ENCODE results near the gene AGAP1. TPM values are rescaled to one million over a fixed set of nuclear protein-coding genes. Genes with fewer than 3 reads are reported as not detected.
"Not testable (repeated sequence)": the region's sequence is repeated elsewhere in the genome, so short reads cannot be mapped to it uniquely, and the experiment has no call there.

The AGAP1 gene
- total RNA-seq, 1 donor from 2014 or later = 33.4 TPM

DNA sequence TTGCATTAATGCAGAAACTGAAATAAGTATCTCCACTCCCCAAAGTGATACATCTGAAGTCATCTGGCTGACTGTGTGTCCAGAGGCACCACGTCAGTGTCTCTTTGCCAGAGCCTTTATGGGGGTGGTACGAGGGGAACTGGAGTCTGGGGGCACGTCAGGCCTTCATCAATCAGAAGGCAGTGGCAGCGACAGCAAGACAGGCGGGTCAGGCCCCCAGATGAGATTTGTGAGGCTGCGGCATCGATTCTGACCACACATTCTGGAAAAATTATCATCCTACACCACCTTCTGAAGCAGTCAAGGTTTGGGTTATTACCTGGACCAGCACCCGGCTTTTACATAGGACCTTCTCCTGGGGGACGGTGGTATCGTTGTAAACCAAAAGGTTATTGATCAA is 450.7 kb downstream of the AGAP1 start:
- DNase-seq = no peak
- no peaks in the 10 kb centered on the region for H3K4me1 ChIP-seq
- no peaks in the 10 kb centered on the region for H3K36me3 ChIP-seq
- TF ChIP-seq, protein P1, sequence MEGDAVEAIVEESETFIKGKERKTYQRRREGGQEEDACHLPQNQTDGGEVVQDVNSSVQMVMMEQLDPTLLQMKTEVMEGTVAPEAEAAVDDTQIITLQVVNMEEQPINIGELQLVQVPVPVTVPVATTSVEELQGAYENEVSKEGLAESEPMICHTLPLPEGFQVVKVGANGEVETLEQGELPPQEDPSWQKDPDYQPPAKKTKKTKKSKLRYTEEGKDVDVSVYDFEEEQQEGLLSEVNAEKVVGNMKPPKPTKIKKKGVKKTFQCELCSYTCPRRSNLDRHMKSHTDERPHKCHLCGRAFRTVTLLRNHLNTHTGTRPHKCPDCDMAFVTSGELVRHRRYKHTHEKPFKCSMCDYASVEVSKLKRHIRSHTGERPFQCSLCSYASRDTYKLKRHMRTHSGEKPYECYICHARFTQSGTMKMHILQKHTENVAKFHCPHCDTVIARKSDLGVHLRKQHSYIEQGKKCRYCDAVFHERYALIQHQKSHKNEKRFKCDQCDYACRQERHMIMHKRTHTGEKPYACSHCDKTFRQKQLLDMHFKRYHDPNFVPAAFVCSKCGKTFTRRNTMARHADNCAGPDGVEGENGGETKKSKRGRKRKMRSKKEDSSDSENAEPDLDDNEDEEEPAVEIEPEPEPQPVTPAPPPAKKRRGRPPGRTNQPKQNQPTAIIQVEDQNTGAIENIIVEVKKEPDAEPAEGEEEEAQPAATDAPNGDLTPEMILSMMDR (IDR thresholded peaks at IDR 0.05) = no peak
- no peak overlapping the region for H3K4me3 ChIP-seq
- intact Hi-C loops (cut with DNase I) = no loop called here
- no peaks in the 10 kb centered on the region for H3K9me3 ChIP-seq
- no peaks in the 10 kb centered on the region for H3K27me3 ChIP-seq
- H3K27ac ChIP-seq = no peak overlapping the region
- ATAC-seq = no peak

DNA sequence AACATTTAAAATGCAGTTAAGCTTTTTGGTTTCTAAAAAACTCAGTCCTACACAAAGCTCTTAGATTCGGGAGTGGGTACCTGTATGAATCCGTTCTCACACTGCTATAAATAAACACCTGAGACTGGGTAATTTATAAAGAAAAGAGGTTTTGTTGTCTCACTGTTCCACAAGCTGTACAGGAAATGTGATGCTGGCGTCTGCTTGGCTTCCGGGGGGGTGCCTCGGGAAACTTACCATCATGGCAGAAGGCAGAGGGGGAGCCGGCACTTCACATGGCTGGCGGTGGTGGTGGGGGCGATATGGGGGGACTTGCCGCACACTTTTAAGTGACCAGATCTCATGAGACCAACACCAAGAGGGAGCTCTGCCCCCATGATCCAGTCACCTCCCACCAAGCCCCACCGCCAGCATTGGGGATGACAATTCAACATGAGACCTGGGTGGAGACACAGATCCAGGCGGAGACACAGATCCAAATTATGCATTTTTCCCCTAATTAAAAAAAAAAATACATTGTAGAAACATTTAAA is 451.8 kb downstream of the AGAP1 start:
- no peak for ATAC-seq
- intact Hi-C loops (cut with DNase I) = no loop called here
- Histone ChIP-seq H3K27me3 (no peaks in the 10 kb centered on the region), H3K36me3 (no peaks in the 10 kb centered on the region), H3K4me3 (no peak overlapping the region), H3K27ac (no peak overlapping the region), H3K4me1 (no peaks in the 10 kb centered on the region), H3K9me3 (no peaks in the 10 kb centered on the region)
- TF ChIP-seq, protein P1 (IDR thresholded peaks at IDR 0.05) = no peak
- no peak for DNase-seq

DNA sequence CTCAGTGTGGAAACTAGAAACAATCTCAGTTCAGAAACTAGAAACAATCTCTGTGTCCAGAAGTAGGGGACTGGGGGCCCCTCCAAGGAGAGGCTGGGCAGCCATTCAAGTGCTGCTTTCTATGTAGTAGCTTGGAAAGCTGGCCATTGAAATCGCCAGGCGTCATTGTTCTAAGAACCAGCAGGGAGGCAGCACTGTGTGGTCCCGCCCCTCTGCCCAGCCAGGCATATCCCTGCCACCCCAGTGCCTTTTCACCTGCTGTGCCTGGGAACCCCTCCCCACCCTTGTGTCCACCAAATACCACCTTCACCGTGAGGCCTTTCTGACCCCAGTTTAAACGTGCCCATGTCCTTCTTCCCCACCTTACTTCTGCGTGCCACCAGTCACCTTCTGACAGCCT is 452.7 kb downstream of the AGAP1 start:
- no peak for ATAC-seq
- no peaks in the 10 kb centered on the region for H3K27me3 ChIP-seq
- intact Hi-C loops (cut with DNase I) = no loop called here
- no peaks in the 10 kb centered on the region for H3K36me3 ChIP-seq
- TF ChIP-seq, protein P1 (IDR thresholded peaks at IDR 0.05) = no peak
- no peak for DNase-seq
- H3K4me1 ChIP-seq = no peaks in the 10 kb centered on the region
- no peak overlapping the region for H3K4me3 ChIP-seq
- no peaks in the 10 kb centered on the region for H3K9me3 ChIP-seq
- H3K27ac ChIP-seq = no peak overlapping the region

DNA sequence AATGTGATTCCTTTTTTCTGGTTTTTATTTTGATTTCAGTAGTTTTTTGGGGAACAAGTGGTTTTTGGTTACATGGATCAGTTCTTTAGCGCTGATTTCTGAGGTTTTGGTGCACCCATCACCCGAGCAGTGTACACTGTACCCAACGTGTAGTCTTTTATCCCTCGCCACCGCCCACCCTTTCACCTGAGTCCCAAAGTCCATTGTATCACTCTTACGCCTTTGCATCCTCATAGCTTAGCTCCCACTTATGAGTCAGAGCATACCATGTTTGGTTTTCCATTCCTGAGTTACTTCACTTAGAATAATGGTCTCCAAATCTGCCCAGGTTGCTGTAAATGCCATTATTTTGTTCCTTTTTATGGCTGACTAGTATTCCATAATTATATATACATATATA is 453.2 kb downstream of the AGAP1 start:
- H3K27me3 ChIP-seq; H3K27ac ChIP-seq; H3K36me3 ChIP-seq; DNase-seq; H3K4me3 ChIP-seq; H3K9me3 ChIP-seq; H3K4me1 ChIP-seq; intact Hi-C loops (cut with DNase I); ATAC-seq: not testable (repeated sequence)

DNA sequence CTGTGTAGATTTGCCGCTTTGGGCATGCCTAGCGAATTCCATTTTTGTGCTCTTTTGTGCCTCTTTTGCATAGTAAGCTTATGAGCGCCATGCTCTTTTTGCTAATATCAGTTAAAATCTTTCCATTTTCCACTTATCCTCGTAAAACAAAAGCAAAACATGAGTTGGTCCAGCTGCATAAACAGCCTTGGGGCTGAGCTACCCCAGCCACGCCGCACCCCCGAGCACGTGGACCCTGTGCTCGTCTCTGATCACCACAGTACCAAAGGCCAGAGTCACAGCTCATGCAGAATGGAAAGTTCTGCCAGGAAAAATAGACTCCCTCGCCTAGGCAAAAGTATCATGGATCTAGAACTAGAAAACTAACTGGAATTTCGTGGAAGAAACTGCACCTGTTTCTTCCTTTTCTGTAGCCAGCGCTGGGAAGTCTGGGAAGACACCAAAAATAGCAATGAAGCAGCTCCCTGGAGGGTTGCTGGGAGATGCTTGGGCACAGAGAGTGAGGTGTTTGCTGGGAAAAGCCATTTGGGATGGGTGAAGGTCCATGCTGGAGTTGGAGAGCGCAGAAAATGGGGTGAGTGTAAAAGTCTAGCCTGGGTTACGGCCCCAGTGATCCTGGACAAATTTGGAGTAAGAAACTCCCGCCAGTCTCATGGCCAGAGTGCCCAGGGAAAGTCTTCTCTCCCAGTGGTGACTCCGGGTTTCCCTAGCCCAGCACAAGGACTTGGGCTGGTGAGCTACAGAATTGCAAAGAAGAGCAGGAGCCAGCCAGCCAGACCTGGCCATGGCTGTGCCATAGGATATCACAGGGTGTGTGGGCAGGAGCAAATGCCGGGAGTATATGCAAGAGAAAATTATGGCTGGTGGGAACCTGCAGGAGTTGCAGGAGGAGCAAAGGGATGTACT is 456.0 kb downstream of the AGAP1 start:
- TF ChIP-seq, protein P1 (IDR thresholded peaks at IDR 0.05) = no peak
- intact Hi-C loops (cut with DNase I) = no loop called here
- H3K27me3 ChIP-seq = no peaks in the 10 kb centered on the region
- H3K9me3 ChIP-seq = no peaks in the 10 kb centered on the region
- no peak for DNase-seq
- H3K27ac ChIP-seq = no peak overlapping the region
- no peaks in the 10 kb centered on the region for H3K4me1 ChIP-seq
- no peak overlapping the region for H3K4me3 ChIP-seq
- no peaks in the 10 kb centered on the region for H3K36me3 ChIP-seq
- no peak for ATAC-seq

DNA sequence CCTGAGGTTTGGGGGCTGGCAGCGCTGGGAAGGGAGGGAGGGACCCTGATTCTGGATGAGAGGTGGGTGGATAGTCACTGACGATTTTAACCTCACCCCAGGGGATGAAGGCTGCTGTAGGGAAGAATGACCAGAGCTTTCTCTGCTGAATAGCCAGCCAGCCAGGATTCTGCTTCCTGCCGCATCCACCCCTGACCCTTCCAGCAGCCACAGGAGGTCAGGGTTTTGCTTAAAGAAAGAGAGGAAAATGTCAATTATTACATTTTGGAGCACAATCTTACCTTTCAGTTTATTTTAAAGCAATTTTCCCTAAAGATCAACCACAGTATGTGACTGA is 456.6 kb downstream of the AGAP1 start:
- H3K4me3 ChIP-seq = no peak overlapping the region

More for the DNA sequence above, 456.6 kb downstream of the AGAP1 start:
- Histone ChIP-seq H3K27me3 (no peaks in the 10 kb centered on the region), H3K27ac (no peak overlapping the region), H3K9me3 (no peaks in the 10 kb centered on the region), H3K36me3 (no peaks in the 10 kb centered on the region), H3K4me1 (no peaks in the 10 kb centered on the region)
- TF ChIP-seq, protein P1 (IDR thresholded peaks at IDR 0.05) = no peak
- intact Hi-C loops (cut with DNase I) = no loop called here
- DNase-seq (no peak), ATAC-seq (no peak)
